Small intestine (tissue), 7 donors: ENCODE data around the gene TMEM171. TPM values are rescaled to one million over a fixed set of nuclear protein-coding genes. Genes with fewer than 3 reads are reported as not detected.

Source experiments
- DNase-seq, 2 donors: peaks; one replicate each; pipeline versions ENCODE4 v3.0.0 to v3.0.0-alpha.2; 2013
- FAIRE-seq: peaks from 2 replicates; lab custom pipeline; 2012; peaks lifted over from hg19 to GRCh38; lab: Jason Lieb, UNC
- H3K27ac ChIP-seq, 3 donors: one replicate each; pipeline ENCODE4 v1.5.1; 2013; ENCODE audit warnings: low read length in 2 of 3, mild to moderate bottlenecking in 2 of 3, control low read depth in 1 of 3, inconsistent platforms in 1 of 3, low read depth in 1 of 3, moderate library complexity in 1 of 3
- H3K27me3 ChIP-seq, 3 donors: one replicate each; pipeline ENCODE4 v1.6.1; 2013; ENCODE audit warnings: low read length in 3 of 3, inconsistent platforms in 1 of 3; ENCODE audit not compliant: control insufficient read depth in 3 of 3, insufficient read depth in 3 of 3
- H3K36me3 ChIP-seq, 3 donors: one replicate each; pipeline ENCODE4 v1.6.1; 2013; ENCODE audit warnings: low read length in 3 of 3, inconsistent platforms in 1 of 3, low read depth in 1 of 3, mild to moderate bottlenecking in 1 of 3, moderate library complexity in 1 of 3; ENCODE audit not compliant: control insufficient read depth in 3 of 3, insufficient read depth in 2 of 3
- H3K4me1 ChIP-seq, 3 donors: one replicate each; pipeline ENCODE4 v1.6.1; 2013; ENCODE audit warnings: low read length in 2 of 3, inconsistent platforms in 1 of 3, low read depth in 1 of 3, mild to moderate bottlenecking in 1 of 3, moderate library complexity in 1 of 3; ENCODE audit not compliant: control insufficient read depth in 3 of 3, insufficient read depth in 2 of 3
- H3K4me3 ChIP-seq, 3 donors: one replicate each; pipeline ENCODE4 v1.5.1; 2013; ENCODE audit warnings: low read length in 3 of 3, control low read depth in 1 of 3, inconsistent platforms in 1 of 3, low read depth in 1 of 3, mild to moderate bottlenecking in 1 of 3, moderate library complexity in 1 of 3
- H3K9me3 ChIP-seq, 2 donors: one replicate each; pipeline ENCODE4 v1.6.1; 2013; ENCODE audit warnings: low read depth in 1 of 2, low read length in 1 of 2; ENCODE audit not compliant: control insufficient read depth in 2 of 2, insufficient read depth in 1 of 2
- WGBS, 3 donors: extraction: QIAGEN DNeasy Blood & Tissue Kit; methylation state at CpG; one replicate each; pipeline ENCODE4 v1.1.7; 2013; 5-methylcytosine and 5-hydroxymethylcytosine counted together
- polyA plus RNA-seq, 4 donors: library from polyadenylated mRNA; stranded (reverse) in 3 of 4; unstranded in 1 of 4; fragments of 200-250 nt in 3 of 4; fragments of 120-200 nt in 1 of 4; gene quantifications; one replicate each; pipeline versions ENCODE4 v1.2.1 to v1.2.3, GENCODE V29; 2013
- donor health status: healthy with polysubstance abuse.
- donor health status: control.
- donor health status: control.
- donor health status: Bipolar disorder and iron deficiency.
- donor health status: healthy.

Gene TMEM171
- polyA plus RNA-seq, 4 donors, result 5.1 to 38.1 (median 15.2) TPM

GRCh38 chr5:73114044-73114688 is 6.2 kb upstream of the TMEM171 start:
- H3K4me3 ChIP-seq, result no peak overlapping the region
- no peak overlapping the region for H3K27ac ChIP-seq
- peaks cover 0 to 9% of the 10 kb centered on the region in 2 donors for H3K9me3 ChIP-seq
- H3K27me3 ChIP-seq, result no peaks in the 10 kb centered on the region
- FAIRE-seq (no peak), DNase-seq (no peak)
- 12 to 50% (median 17%) methylated on average over 3 of the region's 3 CpGs for WGBS, 3 donors
- peaks cover 5 to 44% (median 6%) of the 10 kb centered on the region in 3 donors for H3K4me1 ChIP-seq
- H3K36me3 ChIP-seq, result peaks cover 0 to 2% (median 0%) of the 10 kb centered on the region in 3 donors

- WGBS, 3 donors, result 11 to 33% (median 16%) methylated on average over 4 of the region's 4 CpGs
- H3K4me1 ChIP-seq, result peaks cover 5 to 51% (median 6%) of the 10 kb centered on the region in 3 donors
- peaks cover 0 to 2% (median 0%) of the 10 kb centered on the region in 3 donors for H3K36me3 ChIP-seq
- FAIRE-seq (no peak), DNase-seq (peak; percentile 90 to 96)
- H3K27ac ChIP-seq, result peak overlapping the region in 2 of 3 donors; percentile 43 to 65
- H3K9me3 ChIP-seq, result peaks cover 0 to 9% of the 10 kb centered on the region in 2 donors
- H3K27me3 ChIP-seq, result no peaks in the 10 kb centered on the region
- no peak overlapping the region for H3K4me3 ChIP-seq
These were observed 4.8 kb upstream of the TMEM171 start for GRCh38 chr5:73115399-73116051.

DNA sequence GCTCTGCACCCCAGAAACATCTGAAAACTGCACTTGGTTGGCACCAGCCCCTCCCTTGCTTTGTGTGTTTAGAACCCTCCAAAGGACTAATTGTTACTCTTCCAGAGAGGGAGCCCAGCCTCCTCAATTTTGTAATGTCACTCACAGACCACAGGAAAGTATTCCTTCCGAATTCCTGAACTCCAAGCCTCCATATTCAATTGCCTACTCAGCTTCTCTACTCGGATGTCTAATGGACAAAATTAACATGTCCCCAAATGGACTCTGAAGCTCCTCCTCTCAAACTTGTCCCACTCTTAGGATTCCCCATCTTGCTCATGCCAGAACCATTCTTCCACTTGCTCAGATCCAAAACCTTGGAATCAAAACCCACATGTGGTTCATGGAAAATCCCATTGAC is 3.9 kb upstream of the TMEM171 start:
- Histone ChIP-seq H3K27ac (peak overlapping the region in 1 of 3 donors; percentile 43), H3K27me3 (no peaks in the 10 kb centered on the region), H3K4me1 (peaks cover 5 to 54% (median 6%) of the 10 kb centered on the region in 3 donors), H3K4me3 (no peak overlapping the region), H3K36me3 (peaks cover 0 to 2% (median 0%) of the 10 kb centered on the region in 3 donors), H3K9me3 (peaks cover 0 to 9% of the 10 kb centered on the region in 2 donors)
- 73 to 86% (median 76%) methylated on average over 2 of the region's 2 CpGs for WGBS, 3 donors
- no peak for DNase-seq
- no peak for FAIRE-seq

DNA sequence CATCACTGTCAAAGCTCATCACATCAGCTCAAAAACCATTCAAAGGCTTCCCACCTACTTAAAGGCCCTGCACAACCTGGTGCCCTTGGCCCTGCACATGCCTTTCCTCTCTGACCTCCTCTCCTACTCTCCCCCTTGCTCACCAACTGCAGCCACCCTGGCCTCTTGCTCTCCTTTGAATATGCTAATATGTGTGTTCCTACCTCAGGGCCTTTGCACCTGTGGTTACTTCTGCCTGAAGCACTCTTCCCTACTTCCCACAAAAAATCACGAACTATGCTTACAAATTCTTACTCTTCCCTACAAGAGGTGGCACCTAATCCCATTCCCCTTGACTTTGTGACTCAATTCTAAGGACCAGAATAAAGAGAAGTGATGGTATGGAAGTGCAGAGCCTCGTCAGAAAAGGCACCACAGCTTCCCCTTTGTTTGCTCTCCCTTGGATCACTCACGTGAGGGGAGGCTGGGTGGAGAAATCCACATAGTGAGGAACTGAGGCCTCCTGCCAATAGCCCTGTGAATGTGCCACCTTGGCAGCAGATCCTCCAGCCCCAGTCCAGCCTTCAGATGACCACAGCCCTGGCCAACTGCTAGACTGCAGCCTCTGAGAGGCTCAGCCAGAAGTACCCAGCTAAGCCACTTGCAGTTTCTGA is 3.2 kb upstream of the TMEM171 start:
- WGBS, 3 donors, result 20 to 52% (median 40%) methylated on average over 3 of the region's 3 CpGs

DNA sequence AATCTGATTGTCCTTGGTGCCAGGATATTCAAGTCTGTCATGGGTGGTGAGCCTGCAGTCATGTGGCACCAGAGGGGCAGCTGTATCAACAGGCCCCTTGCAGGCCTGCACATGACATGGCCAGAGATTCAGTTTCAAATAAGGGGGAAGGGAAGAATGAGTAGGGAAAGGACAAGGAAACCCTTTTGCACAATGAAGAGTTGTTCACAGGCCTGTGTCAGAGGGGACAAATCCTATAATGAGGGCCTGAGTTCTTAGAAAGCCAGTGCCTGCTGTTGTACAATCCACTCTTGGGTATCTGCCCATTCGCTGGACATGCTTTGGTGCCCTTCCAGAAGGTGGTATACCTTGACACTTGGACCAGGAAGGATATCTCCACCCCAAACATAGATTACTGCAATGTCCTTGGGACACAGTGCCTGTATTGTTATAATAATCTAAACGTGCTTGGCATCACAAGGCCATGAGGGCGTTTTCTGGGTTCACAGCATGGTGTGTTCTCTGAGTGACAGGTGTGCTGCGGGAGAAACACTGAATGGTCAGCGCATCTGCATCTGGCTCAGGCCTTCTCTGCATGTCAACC is 1.9 kb upstream of the TMEM171 start:
- peaks cover 0 to 7% (median 0%) of the 10 kb centered on the region in 3 donors for H3K36me3 ChIP-seq
- H3K4me3 ChIP-seq, result no peak overlapping the region
- FAIRE-seq (no peak), DNase-seq (peak; percentile 77 to 92)
- H3K27ac ChIP-seq, result peak overlapping the region; percentile 81 to 97 (median 95)
- peaks cover 5 to 65% (median 6%) of the 10 kb centered on the region in 3 donors for H3K4me1 ChIP-seq
- WGBS, 3 donors, result 17 to 61% (median 29%) methylated on average over 5 of the region's 5 CpGs
- peaks cover 0 to 9% of the 10 kb centered on the region in 2 donors for H3K9me3 ChIP-seq
- peaks cover 0 to 4% (median 0%) of the 10 kb centered on the region in 3 donors for H3K27me3 ChIP-seq

More for the DNA sequence above, 3.2 kb upstream of the TMEM171 start:
- peaks cover 0 to 9% of the 10 kb centered on the region in 2 donors for H3K9me3 ChIP-seq
- peaks cover 5 to 58% (median 6%) of the 10 kb centered on the region in 3 donors for H3K4me1 ChIP-seq
- DNase-seq (no peak), FAIRE-seq (no peak)
- H3K27me3 ChIP-seq, result no peaks in the 10 kb centered on the region
- no peak overlapping the region for H3K4me3 ChIP-seq
- peak overlapping the region in 2 of 3 donors; percentile 24 to 73 for H3K27ac ChIP-seq
- peaks cover 0 to 2% (median 0%) of the 10 kb centered on the region in 3 donors for H3K36me3 ChIP-seq

GRCh38 chr5:73119451-73120157 is 771 bp upstream of the TMEM171 start:
- DNase-seq (peak; percentile 76 to 95), FAIRE-seq (no peak)
- Histone ChIP-seq H3K36me3 (peaks cover 0 to 17% (median 0%) of the 10 kb centered on the region in 3 donors), H3K4me1 (peaks cover 5 to 53% (median 9%) of the 10 kb centered on the region in 3 donors), H3K27ac (peak overlapping the region; percentile 81 to 97 (median 95)), H3K9me3 (peaks cover 0 to 9% of the 10 kb centered on the region in 2 donors), H3K27me3 (peaks cover 0 to 7% (median 3%) of the 10 kb centered on the region in 3 donors), H3K4me3 (peak overlapping the region in 2 of 3 donors; percentile 29 to 74)
- WGBS, 3 donors, result 9 to 25% (median 15%) methylated on average over 39 to 40 of the region's 40 CpGs

GRCh38 chr5:73121119-73121463 is 716 bp downstream of the TMEM171 start:
- Histone ChIP-seq H3K9me3 (peaks cover 0 to 9% of the 10 kb centered on the region in 2 donors), H3K27ac (peak overlapping the region in 2 of 3 donors; percentile 80 to 95), H3K27me3 (peaks cover 0 to 7% (median 3%) of the 10 kb centered on the region in 3 donors), H3K4me3 (peak overlapping the region; percentile 22 to 74 (median 53)), H3K36me3 (peaks cover 0 to 25% (median 0%) of the 10 kb centered on the region in 3 donors), H3K4me1 (peaks cover 6 to 40% (median 9%) of the 10 kb centered on the region in 3 donors)
- WGBS, 3 donors, result 12 to 29% (median 19%) methylated on average over 6 of the region's 6 CpGs
- FAIRE-seq (no peak), DNase-seq (peak in 1 of 2 donors; percentile 38)
